Non-pigmented ciliary epithelial cell (primary cell): Measurements from ENCODE around the gene DNMT3A.

ENCODE experiments used
- DNase-seq: peaks from one replicate; pipeline ENCODE4 v3.0.0-alpha.2; 2010; ENCODE audit warnings: low read depth

The DNMT3A gene

DNA sequence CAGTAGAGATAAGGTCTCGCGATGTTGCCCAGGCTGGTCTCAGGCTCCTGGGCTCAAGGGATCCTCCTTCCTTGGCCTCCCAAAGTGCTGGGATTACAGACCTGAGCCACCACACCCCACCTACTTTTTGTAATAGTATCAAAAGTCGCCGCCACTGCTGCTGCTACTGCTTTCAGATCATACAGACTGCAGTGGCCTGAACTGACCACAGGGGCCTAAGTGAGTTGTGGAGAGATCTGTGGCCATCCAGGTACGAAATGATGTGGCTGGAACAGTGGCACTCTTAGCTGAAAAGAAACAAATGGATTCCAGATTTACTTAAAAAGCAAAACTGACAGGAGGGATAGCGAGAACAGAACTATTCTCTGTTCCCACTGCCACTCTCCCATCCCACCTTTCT is 140.5 kb downstream of the DNMT3A start:
- DNase-seq, result no peak

DNA sequence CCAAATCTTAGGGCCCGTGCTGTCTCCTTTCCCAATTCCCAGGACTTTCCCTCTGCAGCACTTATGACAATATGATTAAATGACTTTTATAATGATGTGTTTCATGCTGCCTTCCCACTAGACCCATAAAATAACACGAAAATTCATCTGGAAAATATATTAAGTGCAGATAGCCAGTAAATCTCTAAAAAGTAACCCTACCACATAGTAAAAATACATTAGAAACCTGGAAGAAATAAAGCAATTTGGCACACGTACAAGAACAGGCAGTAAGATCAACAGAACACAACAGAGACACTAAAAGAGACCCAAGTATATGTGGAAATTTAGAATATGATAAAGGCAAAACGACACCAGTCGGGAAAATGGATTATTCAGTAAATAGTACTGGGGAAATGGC is 143.1 kb downstream of the DNMT3A start:
- DNase-seq, result no peak

DNA sequence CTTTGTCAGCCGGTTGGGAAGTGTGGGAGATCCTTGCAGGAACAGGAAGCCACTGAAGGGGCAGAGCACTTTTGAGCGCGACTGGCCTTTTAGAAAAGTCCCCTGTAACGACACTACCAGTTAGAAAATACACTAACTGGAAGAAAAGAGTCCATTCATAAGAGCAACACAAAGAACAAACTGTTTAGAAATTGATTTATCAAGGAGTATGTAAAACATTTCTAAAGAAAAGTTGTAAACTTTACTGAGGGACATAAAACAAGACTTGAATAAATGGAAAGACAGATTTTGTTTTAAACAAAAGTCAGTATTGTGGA is 143.6 kb downstream of the DNMT3A start:
- no peak for DNase-seq

DNA sequence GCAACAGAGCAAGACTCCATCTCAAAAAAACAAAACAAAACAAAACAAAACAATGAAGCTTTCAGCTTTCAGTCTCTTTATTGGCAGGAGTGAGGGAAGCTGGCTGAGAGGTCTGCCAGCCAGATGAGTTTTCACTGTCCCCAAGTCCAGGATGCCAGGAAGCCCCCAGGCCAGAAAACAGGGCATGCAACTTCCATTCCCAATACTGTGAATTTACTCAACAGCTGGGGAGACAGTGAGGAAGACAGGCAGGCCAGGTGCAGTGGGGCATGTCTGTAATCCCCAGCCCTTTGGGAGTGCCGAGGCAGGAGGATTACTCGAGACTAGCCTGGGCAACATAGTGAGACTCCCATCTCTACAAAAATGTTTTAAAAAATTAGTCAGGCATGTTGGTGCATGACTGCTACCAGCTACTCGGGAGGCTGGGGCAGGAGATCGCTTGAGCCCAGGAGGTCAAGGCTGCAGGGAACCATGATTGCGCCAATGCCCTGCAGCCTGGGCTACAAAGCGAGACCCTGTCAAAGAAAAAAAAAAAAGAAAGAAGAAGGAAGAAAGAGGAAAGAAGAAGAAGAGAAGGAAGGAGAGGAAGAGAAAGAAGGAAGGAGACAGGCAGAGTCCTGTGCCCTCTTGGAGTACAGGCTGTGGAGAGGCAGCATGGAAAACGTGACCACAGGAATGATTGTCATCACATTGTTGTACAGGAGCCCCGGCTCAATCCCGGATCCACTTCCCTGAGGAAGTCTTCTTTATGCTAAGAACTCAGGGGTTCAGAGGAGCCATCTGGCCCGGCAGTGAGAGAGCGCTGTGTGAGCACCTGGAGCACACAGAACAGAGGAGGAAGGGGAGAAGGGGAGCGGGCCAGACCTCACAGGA is 144.2 kb downstream of the DNMT3A start:
- DNase-seq, result no peak

DNA sequence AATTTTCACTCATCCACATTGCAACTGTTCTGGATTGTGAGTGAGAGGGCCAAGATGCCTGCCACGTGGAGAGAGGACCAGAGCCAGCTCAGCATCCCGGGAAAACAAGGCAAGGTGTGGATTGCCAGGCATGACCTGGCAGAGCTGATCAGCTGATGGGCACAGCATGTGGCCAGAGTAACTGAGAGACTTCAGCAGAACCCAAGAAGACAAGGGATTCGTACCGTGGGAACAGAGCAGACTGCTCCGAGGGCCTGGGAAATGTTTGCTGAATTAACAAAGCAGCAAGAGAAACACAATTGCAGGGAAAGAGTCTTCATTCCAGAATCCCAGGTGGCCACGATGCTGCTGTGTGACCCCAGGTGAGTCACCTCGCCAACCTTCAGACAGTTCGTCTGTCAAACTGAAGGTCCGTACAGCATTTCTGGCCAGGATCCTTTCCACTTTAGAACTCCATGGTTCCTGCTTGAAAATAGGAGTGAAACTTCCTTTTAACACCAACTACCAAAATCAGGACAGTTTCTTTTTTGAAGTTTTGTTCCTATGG is 147.1 kb downstream of the DNMT3A start:
- no peak for DNase-seq

DNA sequence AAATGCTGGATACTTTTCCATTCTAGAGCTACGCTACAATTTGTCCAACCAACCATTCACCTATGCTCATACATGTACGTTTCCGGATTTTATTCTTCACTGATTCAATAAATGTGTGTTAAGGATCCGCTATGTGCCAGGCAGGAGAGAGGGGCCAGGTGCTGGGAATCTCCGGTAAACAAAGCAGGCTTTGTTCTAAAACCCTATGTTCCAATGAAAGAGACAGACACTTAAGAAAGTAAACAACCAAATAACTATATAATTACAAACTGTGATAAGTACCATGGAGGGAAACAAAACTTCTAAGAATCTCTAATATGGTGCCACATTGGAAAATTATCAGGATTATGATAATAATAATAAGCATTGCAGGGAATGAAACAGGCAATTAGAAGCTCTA is 151.2 kb downstream of the DNMT3A start:
- DNase-seq, result no peak

DNA sequence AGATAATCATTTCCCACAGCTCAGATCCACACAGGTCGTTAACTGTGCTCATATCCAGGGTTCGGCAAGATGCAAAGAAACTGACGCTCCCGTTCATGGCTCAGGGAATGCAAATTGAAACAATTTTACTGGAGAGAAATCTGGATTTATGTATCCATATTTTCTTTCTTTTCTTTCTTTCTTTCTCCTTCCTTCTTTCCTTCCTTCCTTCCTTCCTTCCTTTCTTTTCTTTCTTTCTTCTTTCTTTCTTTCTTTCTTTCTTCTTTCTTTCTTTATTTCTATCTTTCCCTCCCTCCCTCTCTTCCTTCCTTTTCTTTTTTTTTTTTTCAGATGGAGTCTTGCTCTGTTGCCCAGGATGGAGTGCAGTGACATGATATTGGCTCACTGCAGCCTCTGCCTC is 153.3 kb downstream of the DNMT3A start:
- DNase-seq, result no peak

DNA sequence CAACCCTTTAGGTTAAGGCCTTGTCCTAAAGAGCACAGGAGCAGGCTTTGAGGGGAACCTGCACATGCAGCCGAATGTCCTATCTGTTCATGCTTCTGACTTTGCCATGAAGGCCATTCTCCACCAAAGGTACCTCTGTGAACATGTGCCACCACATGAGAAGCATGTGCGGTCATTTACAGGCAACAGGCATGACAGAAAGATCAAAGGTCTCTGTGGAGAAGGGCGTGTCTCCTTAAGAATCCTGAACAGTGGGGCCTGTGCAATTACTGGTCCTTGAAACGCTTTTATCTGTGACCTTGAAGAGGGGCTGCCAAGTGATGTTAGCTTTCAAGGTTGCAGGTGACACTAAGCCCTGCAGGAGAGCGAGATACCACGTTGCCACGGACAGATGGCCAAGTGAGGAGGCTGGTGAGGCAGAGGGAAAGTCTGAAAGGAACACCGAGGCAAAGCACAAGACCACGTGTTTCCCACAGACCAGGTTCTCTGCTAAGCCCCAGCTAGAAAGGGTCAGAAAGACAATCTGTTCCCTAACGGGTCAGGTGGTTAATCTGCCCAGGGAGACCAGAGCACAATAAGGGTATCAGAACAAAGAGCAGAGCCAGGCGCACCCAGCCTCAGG is 153.9 kb downstream of the DNMT3A start:
- no peak for DNase-seq

DNA sequence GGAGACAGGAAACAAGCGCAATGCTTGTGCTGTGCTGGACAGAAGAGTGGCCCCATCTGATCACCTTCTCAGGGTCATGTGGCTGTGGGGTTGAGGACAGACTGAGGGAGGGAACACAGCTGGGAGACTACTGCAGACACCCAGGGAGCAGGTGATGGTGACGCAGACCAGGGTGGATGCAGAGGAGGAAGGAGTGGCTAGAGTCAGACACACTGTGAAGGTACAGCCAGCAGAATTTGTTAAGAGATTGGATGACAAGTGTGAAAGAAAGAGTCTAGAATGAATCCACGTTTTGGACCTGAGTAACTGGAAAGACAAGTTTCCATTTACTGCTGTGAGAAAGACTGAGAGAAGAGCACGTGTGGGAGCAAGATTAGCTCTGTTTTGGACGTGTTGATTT is 157.5 kb downstream of the DNMT3A start:
- no peak for DNase-seq

DNA sequence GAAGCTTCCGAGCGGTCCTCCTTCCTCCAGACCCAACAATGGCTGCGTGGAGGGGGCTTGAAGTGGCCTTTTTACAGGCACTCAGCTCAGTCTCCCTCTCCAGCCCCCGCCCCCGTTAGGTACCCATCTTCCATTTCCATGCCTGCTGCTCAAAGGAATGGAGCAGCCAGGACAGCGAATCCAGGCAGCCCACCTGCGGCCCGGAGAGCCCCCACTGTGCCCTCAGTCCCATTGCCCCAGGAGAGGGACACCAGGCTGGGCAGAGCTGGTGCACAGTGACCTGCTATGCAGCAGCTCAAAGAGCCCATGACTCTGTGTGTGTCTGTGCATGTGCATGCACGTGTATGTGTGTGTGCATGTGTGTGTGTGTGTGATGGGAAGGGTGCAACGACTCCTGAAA is 162.7 kb downstream of the DNMT3A start:
- DNase-seq, result no peak
